ENCODE measurements around the gene MEGF10. TPM values are rescaled to one million over a fixed set of nuclear protein-coding genes. Genes with fewer than 3 reads are reported as not detected.

Gene MEGF10
- total and polyA plus RNA-seq, 2 donors: 0.43 to 8.7 TPM

DNA sequence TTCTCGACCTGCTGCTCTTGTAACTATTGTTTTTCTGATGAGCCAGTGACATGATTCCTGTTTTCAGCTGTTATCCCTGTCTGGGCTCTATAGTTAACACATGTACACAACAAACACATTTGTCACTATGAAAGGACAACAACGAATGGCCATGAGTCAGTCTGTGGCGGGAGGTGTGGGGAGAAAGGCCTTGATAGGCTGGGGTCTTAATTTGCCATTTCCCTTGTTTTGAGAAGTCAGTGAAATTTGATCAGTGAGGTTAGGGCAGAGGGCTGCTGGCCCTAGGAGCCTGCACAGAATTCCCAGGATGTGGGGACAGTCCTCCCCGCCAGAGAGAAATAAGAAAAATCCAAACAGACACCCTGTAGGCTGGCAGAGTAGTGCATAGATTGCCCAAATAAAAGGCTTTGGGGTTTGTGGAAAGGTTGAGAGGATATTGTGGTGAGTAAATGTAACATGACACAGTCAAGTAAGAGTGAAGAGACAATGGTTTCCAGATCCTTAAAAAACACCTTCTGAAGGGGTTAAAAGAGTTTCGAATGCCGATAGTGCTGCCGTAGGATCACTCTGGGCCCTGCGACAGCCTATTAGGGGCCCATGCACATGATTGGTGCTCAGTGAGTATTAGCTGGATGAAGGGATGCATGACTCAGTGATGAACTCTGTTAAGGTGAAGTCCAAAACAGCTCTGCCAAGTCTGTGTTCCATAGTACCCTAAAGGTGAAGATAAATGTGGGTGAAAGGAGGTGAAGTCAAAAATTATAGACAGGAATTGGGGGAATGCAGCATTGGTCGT is 115.9 kb downstream of the MEGF10 start:
- H3K36me3 ChIP-seq (ENCODE audit: insufficient read depth): no peaks in the 10 kb centered on the region
- DNase-seq (ENCODE audit: extremely low spot score): no peak
- H3K4me3 ChIP-seq (ENCODE audit: low read depth, low read length): no peak overlapping the region
- 60% methylated on average over 9 of the region's 9 CpGs for WGBS
- H3K27ac ChIP-seq (ENCODE audit: low read depth): no peak overlapping the region
- no peaks in the 10 kb centered on the region for H3K4me1 ChIP-seq (ENCODE audit: insufficient read depth)

GRCh38 chr5:127409246-127409917 is 118.8 kb downstream of the MEGF10 start:
- no peaks in the 10 kb centered on the region for H3K36me3 ChIP-seq (ENCODE audit: insufficient read depth)
- 78% methylated on average over 10 of the region's 10 CpGs for WGBS
- H3K4me3 ChIP-seq (ENCODE audit: low read depth, low read length): no peak overlapping the region
- no peak overlapping the region for H3K27ac ChIP-seq (ENCODE audit: low read depth)
- no peaks in the 10 kb centered on the region for H3K4me1 ChIP-seq (ENCODE audit: insufficient read depth)
- DNase-seq (ENCODE audit: extremely low spot score): no peak

- Histone ChIP-seq H3K4me1 (ENCODE audit: insufficient read depth) (no peaks in the 10 kb centered on the region), H3K4me3 (ENCODE audit: low read depth, low read length) (no peak overlapping the region), H3K27ac (ENCODE audit: low read depth) (no peak overlapping the region), H3K36me3 (ENCODE audit: insufficient read depth) (no peaks in the 10 kb centered on the region)
- WGBS: 85% methylated on average over 15 of the region's 15 CpGs
- no peak for DNase-seq (ENCODE audit: extremely low spot score)
These were observed 119.5 kb downstream of the MEGF10 start for GRCh38 chr5:127409921-127410675.

- H3K4me3 ChIP-seq (ENCODE audit: low read depth, low read length): no peak overlapping the region
- 59% methylated on average over 4 of the region's 4 CpGs for WGBS
- no peaks in the 10 kb centered on the region for H3K4me1 ChIP-seq (ENCODE audit: insufficient read depth)
- no peak overlapping the region for H3K27ac ChIP-seq (ENCODE audit: low read depth)
- no peak for DNase-seq (ENCODE audit: extremely low spot score)
- no peaks in the 10 kb centered on the region for H3K36me3 ChIP-seq (ENCODE audit: insufficient read depth)
These were observed 120.4 kb downstream of the MEGF10 start for GRCh38 chr5:127410959-127411358.

GRCh38 chr5:127411381-127411780 is 120.8 kb downstream of the MEGF10 start:
- H3K4me3 ChIP-seq (ENCODE audit: low read depth, low read length): no peak overlapping the region
- H3K4me1 ChIP-seq (ENCODE audit: insufficient read depth): no peaks in the 10 kb centered on the region
- H3K36me3 ChIP-seq (ENCODE audit: insufficient read depth): no peaks in the 10 kb centered on the region
- no peak overlapping the region for H3K27ac ChIP-seq (ENCODE audit: low read depth)
- DNase-seq (ENCODE audit: extremely low spot score): no peak
- WGBS: 69% methylated on average over 5 of the region's 5 CpGs

DNA sequence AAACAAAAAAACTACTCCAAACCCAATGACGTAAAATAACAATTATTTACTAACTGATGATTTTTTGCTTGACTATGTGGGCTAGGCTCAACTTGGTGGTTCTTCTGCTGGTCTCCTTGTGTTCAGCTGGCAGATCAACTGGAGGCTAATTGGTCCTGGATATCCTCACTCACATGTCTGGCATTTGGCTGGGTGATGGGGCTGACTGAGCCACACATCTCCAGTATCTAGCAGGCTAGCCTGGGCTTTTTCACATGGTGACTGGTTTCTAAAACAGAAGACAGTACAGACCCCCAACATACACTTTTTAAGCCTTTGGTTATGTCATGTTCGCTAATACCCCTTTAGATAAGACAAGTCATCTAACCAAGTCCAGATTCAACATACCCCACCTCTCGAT is 122.1 kb downstream of the MEGF10 start:
- Histone ChIP-seq H3K4me1 (ENCODE audit: insufficient read depth) (no peaks in the 10 kb centered on the region), H3K36me3 (ENCODE audit: insufficient read depth) (no peaks in the 10 kb centered on the region), H3K4me3 (ENCODE audit: low read depth, low read length) (no peak overlapping the region), H3K27ac (ENCODE audit: low read depth) (no peak overlapping the region)
- no peak for DNase-seq (ENCODE audit: extremely low spot score)
- WGBS: 73% methylated on average over 3 of the region's 3 CpGs

GRCh38 chr5:127415034-127415433 is 124.4 kb downstream of the MEGF10 start:
- WGBS: 56% methylated on average over 2 of the region's 2 CpGs

GRCh38 chr5:127416906-127417305 is 126.3 kb downstream of the MEGF10 start:
- DNase-seq (ENCODE audit: extremely low spot score): no peak
- no peak overlapping the region for H3K27ac ChIP-seq (ENCODE audit: low read depth)
- no peak overlapping the region for H3K4me3 ChIP-seq (ENCODE audit: low read depth, low read length)
- 96% methylated on average over 4 of the region's 4 CpGs for WGBS
- no peaks in the 10 kb centered on the region for H3K36me3 ChIP-seq (ENCODE audit: insufficient read depth)
- no peaks in the 10 kb centered on the region for H3K4me1 ChIP-seq (ENCODE audit: insufficient read depth)

More at GRCh38 chr5:127415034-127415433, 124.4 kb downstream of the MEGF10 start:
- Histone ChIP-seq H3K4me1 (ENCODE audit: insufficient read depth) (no peaks in the 10 kb centered on the region), H3K36me3 (ENCODE audit: insufficient read depth) (no peaks in the 10 kb centered on the region), H3K4me3 (ENCODE audit: low read depth, low read length) (no peak overlapping the region), H3K27ac (ENCODE audit: low read depth) (no peak overlapping the region)
- DNase-seq (ENCODE audit: extremely low spot score): no peak

GRCh38 chr5:127417528-127417927 is 126.9 kb downstream of the MEGF10 start:
- no peaks in the 10 kb centered on the region for H3K4me1 ChIP-seq (ENCODE audit: insufficient read depth)
- H3K36me3 ChIP-seq (ENCODE audit: insufficient read depth): no peaks in the 10 kb centered on the region
- DNase-seq (ENCODE audit: extremely low spot score): no peak
- H3K27ac ChIP-seq (ENCODE audit: low read depth): no peak overlapping the region
- no peak overlapping the region for H3K4me3 ChIP-seq (ENCODE audit: low read depth, low read length)
- 69% methylated on average over 2 of the region's 2 CpGs for WGBS

DNA sequence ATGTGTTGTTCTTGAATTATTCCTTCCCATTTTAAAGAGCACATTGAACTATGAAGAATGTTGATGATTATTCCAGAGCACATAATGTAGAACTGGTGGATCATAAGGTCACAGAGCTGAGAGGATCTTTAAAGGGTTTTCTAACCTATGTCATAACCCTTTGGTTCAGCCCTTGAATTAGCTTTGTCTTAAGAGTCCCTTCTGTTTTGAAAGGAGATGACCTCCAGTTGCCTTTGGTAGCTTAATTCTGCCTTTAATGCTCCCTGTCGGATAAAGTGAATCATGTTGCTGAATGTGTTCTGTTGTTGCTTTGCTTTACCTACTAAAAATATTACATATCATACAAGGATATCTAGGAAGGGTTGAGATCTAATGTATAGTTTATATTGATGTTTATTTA is 127.8 kb downstream of the MEGF10 start:
- no peak for DNase-seq (ENCODE audit: extremely low spot score)
- H3K27ac ChIP-seq (ENCODE audit: low read depth): no peak overlapping the region
- no peak overlapping the region for H3K4me3 ChIP-seq (ENCODE audit: low read depth, low read length)
- H3K4me1 ChIP-seq (ENCODE audit: insufficient read depth): no peaks in the 10 kb centered on the region
- no peaks in the 10 kb centered on the region for H3K36me3 ChIP-seq (ENCODE audit: insufficient read depth)
- WGBS: 56% methylated on average over 1 of the region's 1 CpG

DNA sequence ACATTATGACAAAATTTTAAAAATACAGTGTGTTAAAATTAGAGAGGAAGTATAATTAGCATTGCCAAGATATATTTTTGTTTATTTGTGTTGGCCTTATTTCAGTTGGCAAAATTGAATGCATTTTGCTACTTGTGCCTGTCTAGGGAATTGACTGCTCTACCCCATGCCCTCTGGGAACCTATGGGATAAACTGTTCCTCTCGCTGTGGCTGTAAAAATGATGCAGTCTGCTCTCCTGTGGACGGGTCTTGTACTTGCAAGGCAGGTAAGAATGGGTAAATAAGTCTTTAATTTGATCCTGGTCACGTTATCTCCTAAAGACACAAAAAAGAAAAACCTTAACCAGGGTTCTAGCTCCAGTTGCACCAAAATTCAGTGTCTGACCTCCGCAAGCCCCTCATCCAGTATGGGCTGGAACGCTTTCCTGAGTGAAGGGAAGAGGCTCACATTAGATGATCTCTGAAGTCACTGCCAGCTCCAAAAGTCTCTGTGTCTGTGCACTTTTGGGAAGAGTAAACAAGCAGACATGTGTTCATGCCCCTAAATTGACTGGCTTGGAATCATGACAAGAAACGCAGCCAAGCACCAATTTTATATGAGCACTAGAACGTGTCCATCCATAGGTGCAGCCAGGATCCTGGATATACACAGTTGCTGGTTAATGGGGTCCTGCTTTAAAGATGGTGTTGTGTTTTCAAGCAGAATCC is 128.5 kb downstream of the MEGF10 start:
- Histone ChIP-seq H3K27ac (ENCODE audit: low read depth) (no peak overlapping the region), H3K4me3 (ENCODE audit: low read depth, low read length) (no peak overlapping the region), H3K36me3 (ENCODE audit: insufficient read depth) (no peaks in the 10 kb centered on the region), H3K4me1 (ENCODE audit: insufficient read depth) (no peaks in the 10 kb centered on the region)
- 54% methylated on average over 7 of the region's 7 CpGs for WGBS
- no peak for DNase-seq (ENCODE audit: extremely low spot score)

DNA sequence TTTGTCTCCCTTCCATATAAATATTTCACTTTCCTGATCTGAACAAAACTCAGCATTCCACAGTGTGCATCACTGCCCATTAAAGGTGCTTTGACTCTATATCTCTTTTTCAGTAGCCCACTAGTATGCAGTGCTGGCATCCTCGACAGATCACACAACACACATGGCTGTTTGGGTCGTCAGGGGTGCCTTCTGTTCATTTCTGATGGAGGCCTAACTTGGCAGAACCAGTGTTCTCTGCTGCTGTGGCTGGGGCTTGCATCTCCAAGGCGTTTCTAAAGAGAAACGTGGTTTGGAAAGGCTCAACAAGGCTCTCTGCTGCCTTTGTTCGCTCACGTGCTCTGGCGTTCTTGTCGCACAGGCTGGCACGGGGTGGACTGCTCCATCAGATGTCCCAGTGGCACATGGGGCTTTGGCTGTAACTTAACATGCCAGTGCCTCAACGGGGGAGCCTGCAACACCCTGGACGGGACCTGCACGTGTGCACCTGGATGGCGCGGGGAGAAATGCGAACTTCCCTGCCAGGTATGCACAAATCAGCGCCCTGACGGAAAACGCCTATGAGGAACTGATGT is 129.2 kb downstream of the MEGF10 start:
- no peak for DNase-seq (ENCODE audit: extremely low spot score)
- 88% methylated on average over 18 of the region's 18 CpGs for WGBS
- Histone ChIP-seq H3K36me3 (ENCODE audit: insufficient read depth) (no peaks in the 10 kb centered on the region), H3K27ac (ENCODE audit: low read depth) (no peak overlapping the region), H3K4me3 (ENCODE audit: low read depth, low read length) (no peak overlapping the region), H3K4me1 (ENCODE audit: insufficient read depth) (no peaks in the 10 kb centered on the region)

DNA sequence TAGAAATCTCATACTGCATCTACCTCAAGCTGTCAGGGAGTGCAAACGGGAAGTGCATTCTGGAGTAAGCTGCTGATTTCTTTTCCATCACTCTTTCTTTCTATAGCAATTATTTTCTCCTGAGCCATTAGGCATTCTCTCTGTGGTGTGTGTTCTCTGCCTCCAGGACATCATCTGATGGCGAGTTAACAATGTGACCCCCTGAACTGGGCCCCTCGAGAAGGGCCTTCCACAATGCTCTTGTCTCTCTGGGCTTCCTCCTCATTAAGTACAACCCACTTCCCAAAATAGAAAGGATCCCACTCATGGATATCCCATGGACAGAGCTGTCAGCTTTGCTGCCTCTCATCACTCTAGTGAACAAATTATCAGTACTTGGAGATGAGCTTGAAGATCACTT is 130.2 kb downstream of the MEGF10 start:
- no peak overlapping the region for H3K27ac ChIP-seq (ENCODE audit: low read depth)
- WGBS: 57% methylated on average over 3 of the region's 3 CpGs
- H3K36me3 ChIP-seq (ENCODE audit: insufficient read depth): no peaks in the 10 kb centered on the region
- no peak overlapping the region for H3K4me3 ChIP-seq (ENCODE audit: low read depth, low read length)
- DNase-seq (ENCODE audit: extremely low spot score): no peak
- no peaks in the 10 kb centered on the region for H3K4me1 ChIP-seq (ENCODE audit: insufficient read depth)
